ENCODE data around the gene ZMIZ1.

ZMIZ1 gene

GRCh38 chr10:79358811-79359210 lies 290.0 kb downstream of the ZMIZ1 start (continued):
- TF ChIP-seq, protein P1, sequence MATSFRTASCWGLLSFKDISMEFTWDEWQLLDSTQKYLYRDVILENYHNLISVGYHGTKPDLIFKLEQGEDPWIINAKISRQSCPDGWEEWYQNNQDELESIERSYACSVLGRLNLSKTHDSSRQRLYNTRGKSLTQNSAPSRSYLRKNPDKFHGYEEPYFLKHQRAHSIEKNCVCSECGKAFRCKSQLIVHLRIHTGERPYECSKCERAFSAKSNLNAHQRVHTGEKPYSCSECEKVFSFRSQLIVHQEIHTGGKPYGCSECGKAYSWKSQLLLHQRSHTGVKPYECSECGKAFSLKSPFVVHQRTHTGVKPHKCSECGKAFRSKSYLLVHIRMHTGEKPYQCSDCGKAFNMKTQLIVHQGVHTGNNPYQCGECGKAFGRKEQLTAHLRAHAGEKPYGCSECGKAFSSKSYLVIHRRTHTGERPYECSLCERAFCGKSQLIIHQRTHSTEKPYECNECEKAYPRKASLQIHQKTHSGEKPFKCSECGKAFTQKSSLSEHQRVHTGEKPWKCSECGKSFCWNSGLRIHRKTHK (tag by site-specific recombination; IDR thresholded peaks at IDR 0.05), result no peak
- TF ChIP-seq ZNF658 (tag by site-specific recombination; IDR thresholded peaks at IDR 0.05), result no peak
- no peak for TF ChIP-seq MZF1 (tag by site-specific recombination; IDR thresholded peaks at IDR 0.05; ENCODE audit: borderline replicate concordance)
- TF ChIP-seq WT1 (tag by site-specific recombination; IDR thresholded peaks at IDR 0.05), result no peak

DNA sequence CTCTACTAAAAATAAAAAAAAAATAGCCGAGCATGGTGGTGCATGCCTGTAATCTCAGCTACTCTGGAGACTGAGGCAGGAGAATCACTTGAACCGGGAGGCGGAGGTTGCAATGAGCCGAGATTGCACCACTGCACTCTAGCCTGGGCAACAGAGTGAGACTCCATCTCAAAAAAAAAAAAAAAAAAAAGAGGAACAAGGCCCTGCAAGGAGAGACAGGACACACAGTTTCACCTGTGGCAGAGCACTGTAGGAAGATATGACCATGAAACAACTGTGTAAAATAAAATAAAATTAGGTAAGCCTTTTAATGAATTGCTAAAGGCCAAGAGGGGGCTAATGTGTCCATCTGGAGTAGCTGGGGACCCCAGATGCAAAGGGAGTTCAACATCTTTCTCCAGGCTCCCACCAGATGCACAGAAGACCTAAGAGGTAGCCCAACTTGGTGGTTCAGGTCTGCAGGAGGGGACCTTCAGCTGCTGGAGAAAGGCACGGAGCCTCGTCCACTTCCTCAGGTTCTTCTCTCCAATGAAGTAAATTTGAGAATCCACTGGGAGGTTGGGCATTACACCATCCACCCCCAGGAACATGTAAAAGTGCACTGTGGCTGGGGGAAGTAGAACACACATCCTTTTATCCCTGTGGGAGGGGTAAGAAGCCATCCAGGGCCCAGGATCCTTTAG lies 291.2 kb downstream of the ZMIZ1 start:
- TF ChIP-seq ZNF433 (tag by site-specific recombination; IDR thresholded peaks at IDR 0.05; ENCODE audit: low read depth), result no peak
- no peak for TF ChIP-seq BCL11B (tag by site-specific recombination; IDR thresholded peaks at IDR 0.05; ENCODE audit: low read depth)
- no peak for TF ChIP-seq ZBTB11 (tag by site-specific recombination; conservative IDR thresholded peaks at IDR 0.05; ENCODE audit: low read depth)
- no peak for TF ChIP-seq ZNF266 (tag by site-specific recombination; IDR thresholded peaks at IDR 0.05; ENCODE audit: low read depth)
- no peak for TF ChIP-seq ZNF174 (tag by site-specific recombination; IDR thresholded peaks at IDR 0.05)
- no peak for TF ChIP-seq ZNF112 (tag by site-specific recombination; IDR thresholded peaks at IDR 0.05)
- TF ChIP-seq ZNF639 (tag by site-specific recombination; IDR thresholded peaks at IDR 0.05), result no peak
- no peak for TF ChIP-seq ZFP41 (tag by site-specific recombination; IDR thresholded peaks at IDR 0.05; ENCODE audit: borderline replicate concordance)
- no peak for TF ChIP-seq ZNF843 (tag by site-specific recombination; IDR thresholded peaks at IDR 0.05)
- TF ChIP-seq, protein P2, sequence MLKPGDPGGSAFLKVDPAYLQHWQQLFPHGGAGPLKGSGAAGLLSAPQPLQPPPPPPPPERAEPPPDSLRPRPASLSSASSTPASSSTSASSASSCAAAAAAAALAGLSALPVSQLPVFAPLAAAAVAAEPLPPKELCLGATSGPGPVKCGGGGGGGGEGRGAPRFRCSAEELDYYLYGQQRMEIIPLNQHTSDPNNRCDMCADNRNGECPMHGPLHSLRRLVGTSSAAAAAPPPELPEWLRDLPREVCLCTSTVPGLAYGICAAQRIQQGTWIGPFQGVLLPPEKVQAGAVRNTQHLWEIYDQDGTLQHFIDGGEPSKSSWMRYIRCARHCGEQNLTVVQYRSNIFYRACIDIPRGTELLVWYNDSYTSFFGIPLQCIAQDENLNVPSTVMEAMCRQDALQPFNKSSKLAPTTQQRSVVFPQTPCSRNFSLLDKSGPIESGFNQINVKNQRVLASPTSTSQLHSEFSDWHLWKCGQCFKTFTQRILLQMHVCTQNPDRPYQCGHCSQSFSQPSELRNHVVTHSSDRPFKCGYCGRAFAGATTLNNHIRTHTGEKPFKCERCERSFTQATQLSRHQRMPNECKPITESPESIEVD (tag by site-specific recombination; IDR thresholded peaks at IDR 0.05), result no peak
- CTCF ChIA-PET, result interaction anchor here (0.6 to 1.9 kb wide), 5 partner anchors 12 to 15 kb away, joined by 3 to 7 read pairs (median 4); no protein-coding TSS in a partner anchor
- no peak overlapping the region for H3K4me3 ChIP-seq (ENCODE audit: low read depth, low read length)
- H3K4me1 ChIP-seq (ENCODE audit: control insufficient read depth, insufficient read depth, low read length), result no peaks in the 10 kb centered on the region
- POLR2A ChIA-PET, result interaction anchor here (1.0 kb wide), 1 partner anchor 12 kb away, joined by 5 read pairs; no protein-coding TSS in a partner anchor
- no peak overlapping the region for H3K27ac ChIP-seq (ENCODE audit: extremely low read depth, low read depth, low read length)
- H3K36me3 ChIP-seq (ENCODE audit: control insufficient read depth in 2 of 2, insufficient read depth in 1 of 2, low read length in 2 of 2), result peaks cover 4 to 16% of the 10 kb centered on the region in 2 experiments; a peak in 2 of 3 replicates
- H3K9me3 ChIP-seq (ENCODE audit: control insufficient read depth, insufficient read depth, low read depth, low read length), result no peaks in the 10 kb centered on the region

All from HEK293 (cell line).